Fibroblast of lung (primary cell): ENCODE results near the gene PHF2.

Experiments used
- CTCF ChIP-seq, 2 donors: IDR thresholded peaks in 1 of 2; conservative IDR thresholded peaks in 1 of 2; 1 replicate in 1 of 2; 2 replicates in 1 of 2; pipeline ENCODE4 v1.5.1; 2011 to 2012; ENCODE audit warnings: low read length in 2 of 2, control low read depth in 1 of 2, inconsistent platforms in 1 of 2, low read depth in 1 of 2, mild to moderate bottlenecking in 1 of 2
- EZH2 ChIP-seq: IDR thresholded peaks from 2 replicates; pipeline ENCODE4 v1.5.1; 2012; ENCODE audit warnings: low read length, control low read depth, mild to moderate bottlenecking; ENCODE audit errors: missing control alignments

GRCh38 chr9:93630806-93631411 lies 54.5 kb downstream of the PHF2 start:
- TF ChIP-seq CTCF (conservative IDR thresholded peaks at IDR 0.05 in 1 of 2, IDR thresholded peaks at IDR 0.05 in 1 of 2; ENCODE audit: low read depth in 1 of 2, low read length in 2 of 2) (no peak), EZH2 (no peak)
